Hematopoietic multipotent progenitor cell treated with erythropoietin and hydrocortisone succinate and interleukin-3 and kit ligand, for 6 days (in vitro differentiated cells): ENCODE data around the gene ASTN2.

Source experiments
- DNase-seq: peaks from one replicate; pipeline ENCODE4 v3.0.0-alpha.2; 2015

Gene ASTN2

GRCh38 chr9:117239428-117239827, 175.4 kb downstream of the ASTN2 start:
- no peak for DNase-seq

- DNase-seq: no peak
Observed at GRCh38 chr9:117234103-117234502, 180.8 kb downstream of the ASTN2 start.

DNA sequence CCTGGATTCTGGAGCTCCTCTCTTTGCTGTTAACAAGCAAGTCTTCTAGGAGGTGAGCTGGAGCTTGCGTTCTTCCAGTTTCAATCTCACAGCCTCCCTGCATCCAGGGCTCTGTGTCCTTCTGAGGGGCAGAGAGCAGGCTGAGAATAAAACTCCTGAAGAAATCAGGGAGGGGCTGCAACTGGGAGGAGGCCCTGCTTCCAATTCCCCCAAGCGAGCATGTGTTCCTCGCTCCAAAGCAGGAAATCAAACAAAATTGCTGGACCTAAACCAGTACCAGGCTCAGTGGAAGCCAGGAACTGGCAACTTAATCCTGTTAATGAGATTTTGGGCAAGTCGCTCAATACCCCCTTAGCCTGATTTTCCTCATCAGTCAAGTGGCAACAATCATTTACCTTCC, 181.8 kb downstream of the ASTN2 start:
- DNase-seq: no peak

GRCh38 chr9:117232281-117232680, 182.6 kb downstream of the ASTN2 start:
- no peak for DNase-seq

- DNase-seq: no peak
Observed at GRCh38 chr9:117231012-117231411, 183.8 kb downstream of the ASTN2 start.

- DNase-seq: no peak
Observed at GRCh38 chr9:117224695-117225094, 190.2 kb downstream of the ASTN2 start.

DNA sequence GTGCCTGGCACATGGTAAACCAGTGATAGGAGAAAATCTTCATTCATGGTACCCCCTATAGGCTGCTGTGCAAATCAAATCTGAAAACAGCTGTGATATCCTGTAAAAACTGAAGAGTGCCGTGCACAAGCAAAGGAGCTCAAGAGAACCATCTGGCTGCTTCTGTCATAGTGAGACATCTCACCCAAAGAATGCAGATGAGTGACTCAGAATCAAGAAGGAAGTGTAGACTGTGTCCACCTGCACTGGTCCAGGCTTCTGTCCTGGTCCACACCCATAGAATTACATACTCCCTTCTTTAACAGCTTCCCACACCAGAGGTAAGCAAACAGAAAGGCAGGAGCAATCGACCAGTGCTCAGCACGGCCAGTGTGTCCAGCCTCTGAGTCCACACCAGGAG, 195.9 kb downstream of the ASTN2 start:
- DNase-seq: no peak

- no peak for DNase-seq
Observed at GRCh38 chr9:117214416-117214815, 200.4 kb downstream of the ASTN2 start.

DNA sequence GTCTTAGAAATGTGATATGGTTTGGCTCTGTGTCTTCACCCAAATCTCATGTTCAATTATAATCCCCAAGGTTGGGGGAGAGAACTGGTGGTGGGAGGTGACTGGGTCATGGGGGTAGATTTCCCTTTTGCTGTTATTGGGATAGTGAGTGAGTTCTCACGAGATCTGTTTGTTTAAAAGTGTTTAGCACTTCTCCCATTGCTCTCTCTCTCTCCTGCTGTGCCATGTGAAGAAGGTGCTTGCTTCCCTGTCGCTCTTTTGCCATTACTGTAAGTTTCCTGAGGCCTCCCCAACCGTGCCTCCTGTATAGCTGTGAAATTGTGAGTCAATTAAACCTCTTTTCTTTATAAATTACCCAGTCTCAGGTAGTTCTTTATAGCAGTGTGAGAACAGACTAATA, 203.6 kb downstream of the ASTN2 start:
- DNase-seq: no peak

DNA sequence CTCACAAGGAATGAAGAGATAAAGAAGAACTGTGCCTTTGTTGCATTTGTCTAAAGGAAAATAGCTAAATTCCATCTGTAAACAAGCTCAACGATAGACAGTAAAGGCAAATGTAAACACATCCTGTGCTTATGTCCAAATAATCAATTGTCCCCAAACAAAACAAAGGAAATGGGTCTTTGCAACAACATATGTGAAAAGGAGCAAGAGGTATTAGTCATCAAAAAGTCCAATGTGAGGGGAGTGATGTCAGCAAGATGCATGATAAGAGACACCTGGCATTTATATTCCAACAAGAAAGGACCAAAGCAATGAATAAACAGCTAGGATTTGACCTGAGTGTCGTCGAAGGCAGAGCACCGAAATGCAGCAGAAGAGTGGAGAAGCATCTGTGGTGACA, 209.1 kb downstream of the ASTN2 start:
- no peak for DNase-seq

DNA sequence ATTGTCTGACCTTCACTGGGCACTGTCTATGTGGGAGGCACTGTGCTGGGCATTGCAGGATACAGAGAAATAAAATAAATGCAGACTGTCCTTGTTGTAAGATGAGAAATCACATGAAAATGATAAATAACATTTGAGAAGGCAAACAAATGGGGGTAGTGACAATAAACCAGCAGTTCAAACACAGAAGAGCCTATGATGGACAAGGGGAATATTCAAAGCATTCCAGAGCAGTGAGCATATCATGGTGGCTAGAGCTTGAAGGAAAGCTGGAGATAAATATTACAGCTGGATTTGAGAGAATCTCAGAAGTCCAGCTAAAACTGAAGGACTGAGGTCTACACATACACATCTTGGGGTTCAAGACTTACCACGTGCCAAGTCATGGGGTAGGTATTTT, 209.9 kb downstream of the ASTN2 start:
- no peak for DNase-seq

GRCh38 chr9:117191504-117192261, 223.2 kb downstream of the ASTN2 start:
- DNase-seq: no peak

- no peak for DNase-seq
Observed at GRCh38 chr9:117189121-117189520, 225.7 kb downstream of the ASTN2 start.

- DNase-seq: no peak
Observed at GRCh38 chr9:117188394-117188793, 226.5 kb downstream of the ASTN2 start.

GRCh38 chr9:117187498-117187897, 227.4 kb downstream of the ASTN2 start:
- DNase-seq: no peak

DNA sequence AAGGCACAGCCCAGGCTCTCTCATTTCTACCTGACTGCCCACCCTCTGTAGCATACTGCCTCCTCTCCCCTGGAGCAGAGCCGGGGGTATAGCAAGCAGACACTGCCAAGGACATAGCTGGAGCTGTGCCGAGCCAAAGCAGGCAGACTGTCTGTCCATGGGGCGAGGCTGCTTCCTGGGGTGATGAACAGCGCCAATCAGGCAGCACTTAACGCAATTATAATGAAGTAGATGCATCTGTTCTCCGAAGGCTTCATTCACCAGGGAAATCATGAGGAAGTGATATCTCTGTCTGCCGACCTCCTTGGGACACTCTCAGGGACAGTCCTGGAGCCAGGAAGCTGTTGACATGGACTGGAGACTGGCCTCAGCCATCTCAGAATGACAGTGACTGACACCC, 230.7 kb downstream of the ASTN2 start:
- no peak for DNase-seq

- no peak for DNase-seq
Observed at GRCh38 chr9:117182046-117182445, 232.8 kb downstream of the ASTN2 start.

- no peak for DNase-seq
Observed at GRCh38 chr9:117180896-117181445, 233.9 kb downstream of the ASTN2 start.

- no peak for DNase-seq
Observed at GRCh38 chr9:117178596-117179375, 236.1 kb downstream of the ASTN2 start.

DNA sequence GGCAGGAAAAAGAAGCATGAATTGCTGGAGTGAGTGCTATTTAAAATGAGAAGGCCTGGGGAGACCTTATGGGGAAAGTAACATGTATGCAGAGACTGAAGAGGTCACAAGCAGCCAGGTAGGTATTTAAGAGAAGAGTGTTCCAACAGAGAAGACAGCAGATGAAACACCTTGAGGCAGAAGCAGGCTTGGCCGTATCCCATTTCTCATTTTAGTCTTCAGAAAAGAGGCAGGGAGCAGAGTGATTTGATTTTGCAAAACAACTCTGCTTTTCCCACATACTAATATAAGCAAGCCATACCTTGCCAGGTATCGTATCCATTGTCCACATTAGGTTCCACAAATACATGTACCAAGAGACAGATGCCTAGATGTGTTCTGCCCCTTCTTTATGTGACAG, 244.3 kb downstream of the ASTN2 start:
- no peak for DNase-seq

- DNase-seq: no peak
Observed at GRCh38 chr9:117169089-117169621, 245.7 kb downstream of the ASTN2 start.

DNA sequence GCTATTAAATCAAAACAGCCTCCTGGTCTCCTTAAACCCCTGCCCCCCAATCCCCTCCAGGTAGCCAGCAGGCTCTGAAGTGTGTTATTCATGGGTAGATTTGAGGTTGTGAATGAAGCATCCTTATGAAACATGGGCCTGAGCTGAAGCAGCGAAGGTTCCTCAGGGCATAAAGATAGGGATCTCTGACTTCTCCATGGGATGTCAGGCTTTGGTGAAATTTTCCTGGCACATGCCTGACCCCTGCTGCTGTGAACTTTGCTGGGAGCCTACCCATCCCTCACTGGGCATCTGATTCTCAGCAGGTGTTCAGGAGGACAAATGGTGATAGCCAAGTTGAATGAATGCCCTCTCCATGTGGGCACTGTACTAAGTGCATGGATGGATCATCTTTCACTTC, 250.3 kb downstream of the ASTN2 start:
- no peak for DNase-seq

- DNase-seq: peak; percentile 21
Observed at GRCh38 chr9:117160254-117160653, 254.6 kb downstream of the ASTN2 start.
